ENCODE measurements around the gene MRFAP1. TPM values are rescaled to one million over a fixed set of nuclear protein-coding genes. Genes with fewer than 3 reads are reported as not detected.

Gene MRFAP1
- total RNA-seq, 1 donor from 2014 or later = 293 TPM

GRCh38 chr4:6682862-6683590 lies 42.5 kb downstream of the MRFAP1 start:
- Mint-ChIP-seq H3K36me3 (peaks cover 15% of the 10 kb centered on the region), H3K4me1 (ENCODE audit: unreplicated experiment) (peaks cover 4% of the 10 kb centered on the region), H3K4me3 (no peak overlapping the region), H3K9me3 (no peaks in the 10 kb centered on the region), H3K27ac (no peak overlapping the region), H3K27me3 (no peaks in the 10 kb centered on the region)
- no peak for DNase-seq (ENCODE audit: extremely low spot score, unreplicated experiment)
- no peak for TF ChIP-seq CTCF (conservative IDR thresholded peaks at IDR 0.05)

GRCh38 chr4:6684656-6685055 lies 44.2 kb downstream of the MRFAP1 start:
- no peak for DNase-seq (ENCODE audit: extremely low spot score, unreplicated experiment)
- TF ChIP-seq CTCF (conservative IDR thresholded peaks at IDR 0.05) = no peak
- Mint-ChIP-seq H3K4me1 (ENCODE audit: unreplicated experiment) (peaks cover 14% of the 10 kb centered on the region), H3K27me3 (no peaks in the 10 kb centered on the region), H3K9me3 (no peaks in the 10 kb centered on the region), H3K4me3 (no peak overlapping the region), H3K36me3 (peaks cover 10% of the 10 kb centered on the region), H3K27ac (no peak overlapping the region)

DNA sequence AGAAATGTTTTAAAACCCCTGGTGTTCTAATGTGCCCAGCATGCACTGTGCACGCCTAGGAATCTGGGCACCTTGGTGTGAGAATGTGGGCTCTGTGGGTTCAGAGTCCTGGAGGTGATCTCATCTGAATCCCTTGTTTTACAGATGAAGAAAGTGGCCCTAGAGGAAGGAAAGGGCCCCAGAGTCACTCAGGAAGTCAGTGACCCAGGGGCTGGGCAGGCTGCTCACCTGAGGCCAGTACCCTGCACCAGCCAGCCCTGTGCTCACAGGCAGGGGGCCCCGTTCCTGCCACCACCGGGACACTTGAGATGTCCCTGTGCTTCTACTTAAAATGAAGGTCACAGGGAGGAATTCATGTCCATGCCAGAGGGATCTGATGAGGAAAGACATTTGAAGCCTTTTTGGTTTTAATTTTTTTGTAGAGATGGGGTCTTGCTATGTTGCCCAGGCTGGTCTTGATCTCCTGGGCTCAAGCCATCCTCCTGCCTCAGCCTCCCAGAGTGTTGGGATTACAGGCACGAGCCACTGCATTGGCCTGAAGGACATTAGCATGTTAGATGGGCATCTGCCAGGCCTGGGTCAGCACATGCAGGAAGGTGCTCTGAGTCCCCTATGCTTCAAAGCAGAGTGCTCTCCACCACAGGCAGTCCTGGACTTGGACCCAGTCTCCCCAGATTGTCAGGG lies 45.8 kb downstream of the MRFAP1 start:
- no peaks in the 10 kb centered on the region for H3K9me3 Mint-ChIP-seq
- no peak for DNase-seq (ENCODE audit: extremely low spot score, unreplicated experiment)
- H3K27me3 Mint-ChIP-seq = no peaks in the 10 kb centered on the region
- H3K27ac Mint-ChIP-seq = no peak overlapping the region
- TF ChIP-seq CTCF (conservative IDR thresholded peaks at IDR 0.05) = no peak
- H3K4me3 Mint-ChIP-seq = no peak overlapping the region
- H3K36me3 Mint-ChIP-seq = peaks cover 3% of the 10 kb centered on the region
- peaks cover 18% of the 10 kb centered on the region for H3K4me1 Mint-ChIP-seq (ENCODE audit: unreplicated experiment)

GRCh38 chr4:6687947-6688878 lies 47.7 kb downstream of the MRFAP1 start:
- Mint-ChIP-seq H3K27me3 (no peaks in the 10 kb centered on the region), H3K4me1 (ENCODE audit: unreplicated experiment) (peaks cover 28% of the 10 kb centered on the region), H3K9me3 (no peaks in the 10 kb centered on the region), H3K4me3 (peak overlapping the region; percentile 65), H3K36me3 (peaks cover 3% of the 10 kb centered on the region), H3K27ac (peak overlapping the region; percentile 95)
- peak; percentile 35 for TF ChIP-seq CTCF (conservative IDR thresholded peaks at IDR 0.05)
- no peak for DNase-seq (ENCODE audit: extremely low spot score, unreplicated experiment)

- Mint-ChIP-seq H3K27ac (peak overlapping the region; percentile 95), H3K4me3 (peak overlapping the region; percentile 65), H3K27me3 (no peaks in the 10 kb centered on the region), H3K4me1 (ENCODE audit: unreplicated experiment) (peaks cover 35% of the 10 kb centered on the region), H3K9me3 (no peaks in the 10 kb centered on the region), H3K36me3 (peaks cover 3% of the 10 kb centered on the region)
- DNase-seq (ENCODE audit: extremely low spot score, unreplicated experiment) = no peak
- no peak for TF ChIP-seq CTCF (conservative IDR thresholded peaks at IDR 0.05)
Measured at GRCh38 chr4:6688879-6689505, 48.5 kb downstream of the MRFAP1 start.
